ENCODE results near the gene MRC2.

DNA sequence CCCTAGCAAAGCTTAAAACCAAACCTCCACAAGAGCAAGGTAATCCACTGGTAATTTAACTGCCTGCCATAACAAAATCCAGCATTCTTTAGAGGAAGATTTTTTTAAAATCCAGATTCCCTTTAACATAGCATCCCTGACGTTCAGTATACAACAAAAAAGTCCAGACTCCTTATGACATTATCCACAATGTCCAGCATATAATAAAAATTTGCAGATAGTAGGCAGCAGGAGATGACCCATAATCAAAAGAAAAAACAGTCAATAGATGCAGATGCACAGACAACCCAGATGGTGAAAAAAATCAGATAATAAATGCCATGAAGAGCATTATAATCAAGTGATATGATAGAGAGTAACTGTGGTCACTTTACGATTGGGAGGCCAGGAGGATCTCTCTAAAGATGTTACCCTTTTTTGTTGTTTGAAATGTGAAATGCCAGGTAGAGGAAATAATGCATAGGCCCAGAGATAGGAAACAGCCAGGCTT is 33.2 kb downstream of the MRC2 start:
- TF ChIP-seq CTCF (conservative IDR thresholded peaks at IDR 0.05; ENCODE audit: low read depth, low read length): no peak
- TF ChIP-seq EZH2 (IDR thresholded peaks at IDR 0.05; ENCODE audit: borderline replicate concordance, low read depth, low read length, poor library complexity, severe bottlenecking): no peak
